ENCODE measurements around the gene SLC16A11.
"Not testable (repeated sequence)": the region's sequence is repeated elsewhere in the genome, so short reads cannot be mapped to it uniquely, and the experiment has no call there.

Gene SLC16A11, protein sequence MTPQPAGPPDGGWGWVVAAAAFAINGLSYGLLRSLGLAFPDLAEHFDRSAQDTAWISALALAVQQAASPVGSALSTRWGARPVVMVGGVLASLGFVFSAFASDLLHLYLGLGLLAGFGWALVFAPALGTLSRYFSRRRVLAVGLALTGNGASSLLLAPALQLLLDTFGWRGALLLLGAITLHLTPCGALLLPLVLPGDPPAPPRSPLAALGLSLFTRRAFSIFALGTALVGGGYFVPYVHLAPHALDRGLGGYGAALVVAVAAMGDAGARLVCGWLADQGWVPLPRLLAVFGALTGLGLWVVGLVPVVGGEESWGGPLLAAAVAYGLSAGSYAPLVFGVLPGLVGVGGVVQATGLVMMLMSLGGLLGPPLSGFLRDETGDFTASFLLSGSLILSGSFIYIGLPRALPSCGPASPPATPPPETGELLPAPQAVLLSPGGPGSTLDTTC

DNA sequence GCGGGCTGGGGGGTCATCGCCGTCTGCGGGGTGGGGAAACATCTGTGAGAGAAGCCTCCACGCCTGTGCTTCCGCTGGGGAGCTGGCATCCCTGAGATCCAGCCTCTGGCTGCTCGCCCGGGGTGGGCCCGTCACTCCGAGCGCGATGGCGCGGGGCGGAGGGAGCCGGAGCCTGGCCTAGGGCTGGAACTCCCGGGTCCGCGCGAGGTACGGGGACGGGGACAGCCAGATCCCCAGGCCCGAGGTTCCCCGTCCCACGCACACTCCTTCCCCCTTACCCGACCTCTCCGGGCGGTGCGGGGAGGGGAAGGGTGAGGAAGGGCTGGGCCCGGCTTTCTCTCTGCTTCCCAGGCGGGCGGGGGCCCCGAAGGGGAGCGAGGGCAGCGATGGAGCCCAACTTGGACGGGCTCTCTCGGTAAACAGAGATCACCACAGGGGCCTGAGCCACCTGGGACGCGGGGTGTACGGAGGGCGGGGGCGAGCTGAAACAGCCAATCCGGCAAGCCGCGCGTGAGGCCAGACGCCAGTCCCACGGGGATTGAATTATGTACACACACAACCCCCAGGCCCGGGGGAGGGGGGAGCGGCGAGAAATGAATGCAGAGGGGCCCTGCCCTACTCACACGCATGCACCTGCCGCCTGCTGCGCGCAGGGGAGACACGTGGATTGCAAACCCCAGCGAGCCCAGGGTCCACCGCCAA lies at the start of gene SLC16A11:
SLC16A11 (minus strand) TSS at position 596 of the 702 bp plus-strand sequence; CDS start at position 17, 579 bp downstream.
- no peak for DNase-seq (ENCODE audit: low read depth in 2 of 2)

DNA sequence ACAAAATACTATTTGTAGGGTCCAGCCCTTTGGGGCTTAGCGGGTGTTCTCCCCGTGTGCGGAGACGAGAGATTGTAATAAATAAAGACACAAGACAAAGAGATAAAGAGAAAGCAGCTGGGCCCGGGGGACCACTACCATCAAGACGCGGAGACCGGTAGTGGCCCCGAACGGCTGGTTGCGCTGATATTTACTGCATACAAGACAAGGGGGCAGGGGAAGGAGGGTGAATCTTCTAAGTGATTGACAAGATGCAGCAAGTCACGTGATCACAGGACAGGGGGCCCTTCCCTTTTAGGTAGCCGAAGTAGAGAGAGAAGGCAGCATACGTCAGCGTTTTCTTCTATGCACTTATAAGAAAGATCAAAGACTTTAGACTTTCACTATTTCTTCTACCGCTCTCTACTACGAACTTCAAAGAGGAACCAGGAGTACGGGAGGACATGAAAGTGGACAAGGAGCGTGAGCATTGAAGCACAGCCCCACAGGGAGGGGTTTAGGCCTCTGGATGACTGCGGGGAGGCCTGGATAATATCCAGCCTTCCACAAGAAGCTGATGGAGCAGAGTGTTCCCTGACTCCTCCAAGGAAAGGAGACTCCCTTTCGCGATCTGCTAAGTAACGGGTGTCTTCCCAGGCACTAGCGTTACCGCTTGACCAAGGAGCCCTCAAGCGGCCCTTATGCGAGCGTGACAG lies 47.6 kb upstream of the SLC16A11 start:
- DNase-seq (ENCODE audit: low read depth in 2 of 2): not testable (repeated sequence)

DNA sequence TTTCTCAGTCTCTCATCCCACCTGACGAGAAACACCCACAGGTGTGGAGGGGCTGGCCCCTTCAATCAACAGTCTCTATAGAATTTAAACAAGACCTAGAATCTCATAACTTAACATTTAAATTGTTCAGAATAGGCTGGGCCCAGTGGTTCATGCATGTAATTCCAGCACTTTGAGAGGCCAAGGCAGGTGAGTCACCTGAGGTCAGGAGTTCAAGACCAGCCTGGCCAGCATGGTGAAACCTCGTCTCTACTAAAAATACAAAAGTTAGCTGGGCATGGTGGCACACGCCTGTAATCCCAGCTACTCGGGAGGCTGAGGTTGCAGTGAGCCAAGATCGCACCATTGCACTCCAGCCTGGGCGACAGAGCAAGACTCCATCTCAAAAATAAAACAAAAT lies 45.7 kb upstream of the SLC16A11 start:
- DNase-seq (ENCODE audit: low read depth in 2 of 2): not testable (repeated sequence)

DNA sequence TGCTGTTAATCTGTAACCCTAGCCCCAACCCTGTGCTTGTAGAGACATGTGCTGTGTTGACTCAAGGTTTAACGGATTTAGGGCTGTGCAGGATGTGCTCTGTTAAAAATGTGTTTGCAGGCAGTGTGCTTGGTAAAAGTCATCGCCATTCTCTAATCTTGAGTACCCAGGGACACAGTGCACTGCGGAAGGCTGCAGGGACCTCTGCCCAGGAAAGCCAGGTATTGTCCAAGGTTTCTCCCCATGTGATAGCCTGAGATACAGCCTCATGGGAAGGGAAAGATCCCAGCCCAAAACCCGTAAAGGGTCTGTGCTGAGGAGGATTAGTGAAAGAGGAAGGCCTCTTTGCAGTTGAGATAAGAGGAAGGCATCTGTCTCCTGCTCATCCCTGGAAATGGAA lies 44.5 kb upstream of the SLC16A11 start:
- not testable (repeated sequence) for DNase-seq (ENCODE audit: low read depth in 2 of 2)

DNA sequence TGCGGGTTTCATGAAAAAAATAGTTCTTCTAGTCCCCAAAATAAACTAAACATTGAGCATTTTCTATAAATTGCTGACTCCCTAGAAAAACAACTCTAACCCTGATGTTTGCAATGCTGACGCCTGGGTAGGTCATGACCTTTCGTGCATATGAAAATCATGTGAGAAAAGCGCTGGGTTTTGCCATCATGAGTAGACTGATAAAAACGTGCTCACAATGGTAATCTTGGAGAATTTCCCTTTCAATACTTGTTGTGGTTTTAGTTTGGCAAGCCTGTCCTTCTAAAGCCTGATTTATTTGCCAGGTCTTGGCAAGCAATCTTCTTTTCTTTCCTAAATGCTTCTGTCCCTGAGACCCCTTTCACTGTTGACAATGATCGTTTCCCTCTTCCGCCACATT lies 40.2 kb upstream of the SLC16A11 start:
- DNase-seq (ENCODE audit: low read depth in 2 of 2): no peak

DNA sequence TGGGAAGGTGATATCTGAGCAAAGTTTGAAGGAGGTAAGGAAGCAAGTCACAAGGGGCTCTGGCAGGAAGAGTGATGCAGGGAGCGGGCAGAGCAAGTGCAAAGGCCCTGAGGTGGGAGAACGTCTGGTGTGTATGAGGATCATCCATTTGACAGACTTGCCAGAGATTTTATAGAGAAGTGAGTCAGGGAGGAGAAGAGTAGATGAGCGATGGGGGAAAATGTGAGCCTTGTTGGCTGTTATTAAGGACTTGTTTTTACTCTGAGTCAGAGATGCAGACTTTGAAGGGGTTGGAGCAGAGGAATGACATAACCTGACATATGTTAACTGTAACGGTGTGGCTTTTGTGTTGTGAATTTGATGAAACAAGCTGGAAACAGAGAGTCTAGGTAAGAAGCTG lies 39.7 kb upstream of the SLC16A11 start:
- DNase-seq (ENCODE audit: low read depth in 2 of 2): no peak

DNA sequence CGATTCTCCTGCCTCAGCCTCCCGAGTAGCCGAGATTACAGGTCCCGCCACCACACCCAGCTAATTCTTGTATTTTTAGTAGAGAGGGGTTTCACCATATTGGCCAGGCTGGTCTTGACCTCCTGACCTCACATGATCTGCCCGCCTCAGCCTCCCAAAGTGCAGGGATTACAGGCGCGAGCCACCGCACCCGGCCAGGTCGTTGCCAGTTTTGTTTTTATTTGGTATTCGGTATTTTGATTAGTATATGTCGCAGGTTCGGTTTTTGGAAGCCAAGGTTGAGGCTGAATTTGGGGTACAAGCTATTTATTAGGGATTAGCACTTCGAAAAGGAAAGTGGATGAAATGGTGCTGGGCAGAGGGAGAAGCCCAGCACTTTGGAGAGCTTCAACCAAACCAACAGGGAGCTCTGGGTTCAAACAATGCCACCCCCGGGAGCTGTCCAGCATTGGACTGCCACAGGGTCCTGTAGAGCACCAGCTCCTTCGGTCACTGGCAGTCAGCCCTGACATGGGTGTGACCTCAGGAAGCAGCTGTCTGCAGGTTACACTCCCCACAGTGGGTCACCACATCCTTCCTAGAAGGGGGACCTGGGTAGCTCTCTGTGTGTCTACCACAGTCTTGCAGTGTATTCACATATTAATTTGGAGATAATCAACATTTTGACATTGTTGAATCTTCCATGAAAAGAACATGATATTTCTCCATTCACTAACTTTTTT lies 37.6 kb upstream of the SLC16A11 start:
- DNase-seq (ENCODE audit: low read depth in 2 of 2): peak in 1 of 2 donors; percentile 18

DNA sequence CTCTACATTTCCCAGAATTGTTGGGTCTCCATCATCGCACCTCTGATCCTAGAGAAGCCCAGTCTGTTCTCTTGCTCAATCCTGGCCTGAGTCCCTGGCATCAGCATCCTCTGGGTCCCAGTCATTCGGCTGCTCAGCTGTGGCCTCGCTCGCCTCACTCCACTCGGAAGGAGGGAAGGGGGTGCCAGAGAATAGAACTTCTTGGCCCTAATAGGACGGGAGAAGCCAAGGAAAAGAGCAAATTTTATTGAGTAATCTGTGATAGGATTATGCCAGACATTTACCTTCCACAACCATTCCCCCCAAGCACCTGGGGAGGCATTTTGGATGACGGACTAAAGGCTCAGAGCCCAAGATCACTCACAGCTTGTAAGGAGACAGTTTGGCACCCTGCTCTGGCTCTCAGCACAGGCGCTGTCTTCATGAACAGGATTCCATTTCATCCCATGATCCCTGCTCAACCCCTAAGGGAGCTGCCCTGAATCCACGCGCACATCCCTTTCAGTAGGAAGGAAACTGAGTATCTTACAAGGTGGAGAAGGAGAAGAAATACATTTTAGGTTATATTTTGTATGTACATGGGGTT lies 36.7 kb upstream of the SLC16A11 start:
- no peak for DNase-seq (ENCODE audit: low read depth in 2 of 2)

DNA sequence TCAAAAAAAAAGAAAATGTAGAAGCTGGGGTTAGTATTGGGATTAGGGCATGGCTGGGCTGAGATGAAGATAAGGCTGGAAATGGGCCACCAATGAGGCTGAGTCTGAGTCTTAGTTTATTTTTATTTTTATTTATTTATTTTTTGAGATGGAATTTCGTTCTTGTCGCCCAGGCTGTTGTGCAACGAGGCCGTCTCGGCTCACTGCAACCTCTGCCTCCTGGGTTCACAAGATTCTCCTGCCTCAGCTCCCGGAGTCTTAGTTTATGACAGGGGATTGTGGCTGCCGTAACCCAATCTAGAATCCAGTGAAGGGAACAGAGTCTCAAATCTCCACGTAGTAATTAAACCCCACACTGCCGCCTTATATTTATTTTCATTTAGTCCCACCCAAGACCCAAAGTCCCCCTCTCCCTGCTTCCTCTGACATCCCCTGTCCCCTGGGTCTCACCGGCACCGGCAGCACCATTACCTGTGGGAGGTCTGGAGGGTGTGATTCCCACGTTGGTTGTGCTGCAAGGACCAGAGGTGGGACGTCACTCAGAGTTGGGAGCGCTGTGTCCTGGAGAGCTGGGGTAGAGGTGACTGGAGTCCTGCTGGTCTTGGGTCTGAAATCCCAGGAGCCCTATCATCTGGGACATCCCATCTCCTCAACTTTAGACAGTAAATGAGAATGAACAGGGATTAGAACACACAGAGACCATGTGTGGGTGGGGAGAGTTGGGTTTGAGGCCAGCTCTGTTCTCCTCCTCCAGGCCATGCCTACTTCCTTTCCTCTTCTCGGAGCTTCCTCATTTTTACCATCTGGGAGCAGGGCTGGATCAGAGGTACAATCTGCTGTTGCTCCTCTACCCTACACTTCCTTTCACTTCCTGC lies 35.9 kb upstream of the SLC16A11 start, which contains the start of gene CLEC10A:
CLEC10A (minus strand) TSS at position 671 of the 875 bp plus-strand sequence. CDS start 1,439 bp downstream, outside the sequence.
- DNase-seq (ENCODE audit: low read depth in 2 of 2): no peak

DNA sequence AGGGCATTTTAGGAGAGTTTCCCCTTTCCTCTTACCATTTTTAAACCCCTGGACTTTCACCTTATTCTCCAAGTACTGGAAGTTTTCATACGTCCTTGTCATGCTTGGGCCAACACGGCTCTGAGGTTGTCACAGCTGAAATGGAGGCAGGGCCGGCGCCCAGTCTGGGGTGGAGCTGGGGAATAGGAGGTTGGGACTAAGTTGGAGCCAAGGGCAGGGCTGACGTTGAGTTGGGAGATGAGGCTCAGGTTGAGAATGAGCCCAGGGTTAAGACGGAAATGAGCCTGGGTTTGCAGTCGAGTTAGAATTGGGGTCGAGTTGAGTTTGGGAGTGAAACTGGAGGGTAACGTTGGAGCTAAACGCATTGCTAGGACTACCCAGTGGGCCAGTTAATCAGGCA lies 34.8 kb upstream of the SLC16A11 start:
- no peak for DNase-seq (ENCODE audit: low read depth in 2 of 2)

DNA sequence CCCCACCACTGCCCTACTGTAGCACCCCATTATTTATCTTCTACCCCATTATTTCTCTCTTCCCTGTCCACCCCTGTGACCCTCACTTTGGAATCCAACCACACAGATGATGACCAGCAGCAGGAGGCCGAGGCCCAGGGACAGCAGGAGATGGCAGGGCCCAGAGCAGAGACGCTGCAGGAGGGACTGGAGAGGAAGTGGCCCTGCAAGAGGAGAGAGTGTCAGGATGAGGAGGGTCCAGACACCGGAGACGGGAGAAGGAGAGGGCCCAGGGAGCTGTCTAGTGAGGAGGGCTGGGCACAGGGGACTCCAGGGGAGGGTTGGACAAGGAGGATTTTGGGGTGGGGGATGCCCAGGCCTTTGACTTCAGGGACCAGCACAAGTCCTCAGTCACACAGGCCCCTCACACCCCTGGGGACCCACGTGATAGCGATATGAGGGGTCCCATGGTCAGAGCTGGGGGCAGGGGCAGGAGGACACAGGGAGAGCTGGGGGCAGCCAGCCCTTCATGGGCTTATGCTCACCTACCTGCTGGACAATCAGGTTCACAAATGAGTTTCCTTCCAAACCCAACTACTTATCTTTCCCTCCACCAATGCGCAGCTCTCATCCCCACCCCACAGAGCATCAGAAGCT lies 34.1 kb upstream of the SLC16A11 start:
- no peak for DNase-seq (ENCODE audit: low read depth in 2 of 2)

DNA sequence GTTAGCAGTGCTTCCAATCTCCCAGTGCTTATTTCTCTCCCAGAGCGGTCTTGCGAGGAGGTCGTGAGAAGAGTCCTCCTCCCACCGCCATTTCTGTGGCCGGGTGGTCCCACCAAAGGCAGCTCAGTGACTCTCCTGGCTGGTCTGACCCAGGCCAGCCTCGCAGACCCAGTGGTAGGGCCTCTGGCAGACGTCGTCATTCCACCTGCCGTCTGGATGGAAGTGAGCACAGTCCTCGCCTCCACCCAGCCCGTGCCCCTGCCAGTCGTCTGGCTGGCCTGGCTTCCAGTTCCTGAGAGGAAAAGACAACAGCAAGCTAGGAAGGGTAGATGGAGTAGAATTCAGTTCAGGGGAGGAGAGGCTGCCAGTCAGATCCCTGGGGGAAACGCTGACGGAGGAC lies 31.0 kb upstream of the SLC16A11 start:
- no peak for DNase-seq (ENCODE audit: low read depth in 2 of 2)

DNA sequence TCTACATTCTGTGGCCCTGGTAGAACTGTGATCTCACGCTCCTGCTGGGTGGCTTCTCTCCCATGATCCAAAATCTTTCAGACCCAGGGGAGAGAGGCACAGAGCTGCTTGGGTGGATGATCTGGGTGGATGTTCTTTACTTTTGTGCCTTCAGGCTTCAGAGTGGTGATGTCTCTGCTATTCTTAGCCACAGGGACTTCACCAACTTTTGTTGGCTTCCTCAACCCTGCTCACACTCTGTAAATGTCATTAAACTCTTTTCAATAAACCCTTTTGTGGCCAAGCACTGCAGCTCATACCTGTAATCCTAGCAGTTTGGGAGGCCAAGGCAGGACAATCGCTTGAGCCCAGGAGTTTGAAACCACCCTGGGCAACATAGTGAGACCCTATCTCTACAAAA lies 28.5 kb upstream of the SLC16A11 start:
- DNase-seq (ENCODE audit: low read depth in 2 of 2): no peak

DNA sequence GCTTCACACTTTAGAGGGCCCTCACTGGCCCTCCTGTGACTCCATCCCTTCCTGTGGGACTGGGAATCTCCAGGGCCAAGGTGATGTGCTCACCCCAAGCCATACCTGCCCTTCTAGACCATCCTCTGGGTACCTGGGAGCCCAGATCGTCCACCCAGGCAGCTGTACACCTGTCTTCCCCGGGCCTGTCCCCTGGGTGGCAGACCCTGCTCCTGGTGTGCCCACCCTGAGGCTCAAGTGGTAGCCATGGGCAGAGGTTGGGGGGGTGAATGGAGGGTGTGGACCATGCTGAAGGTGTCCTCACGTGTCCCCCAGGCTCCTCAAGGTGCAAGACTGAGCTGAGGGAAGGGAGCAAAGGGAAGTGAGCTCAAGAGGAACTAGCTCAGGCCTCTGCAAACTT lies 26.8 kb upstream of the SLC16A11 start:
- DNase-seq (ENCODE audit: low read depth in 2 of 2): no peak

DNA sequence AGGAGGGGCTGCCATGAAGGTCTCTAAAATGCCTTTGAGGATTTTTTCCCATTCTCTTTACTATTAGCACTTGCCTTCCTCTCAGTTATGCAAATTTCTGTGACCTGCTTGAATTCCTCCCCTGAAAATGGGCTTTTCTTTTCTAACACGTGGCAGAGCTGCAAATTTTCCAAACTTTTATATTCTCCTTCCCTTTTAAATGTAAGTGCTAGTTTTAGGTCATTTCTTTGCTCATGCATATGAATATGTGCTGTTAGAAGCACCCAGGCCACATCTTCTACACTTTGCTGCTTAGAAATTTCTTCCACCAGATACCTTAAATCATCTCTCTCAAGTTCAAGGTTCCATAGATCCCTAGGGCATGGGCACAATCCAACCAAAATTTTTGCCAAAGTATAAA lies 24.4 kb upstream of the SLC16A11 start:
- no peak for DNase-seq (ENCODE audit: low read depth in 2 of 2)

DNA sequence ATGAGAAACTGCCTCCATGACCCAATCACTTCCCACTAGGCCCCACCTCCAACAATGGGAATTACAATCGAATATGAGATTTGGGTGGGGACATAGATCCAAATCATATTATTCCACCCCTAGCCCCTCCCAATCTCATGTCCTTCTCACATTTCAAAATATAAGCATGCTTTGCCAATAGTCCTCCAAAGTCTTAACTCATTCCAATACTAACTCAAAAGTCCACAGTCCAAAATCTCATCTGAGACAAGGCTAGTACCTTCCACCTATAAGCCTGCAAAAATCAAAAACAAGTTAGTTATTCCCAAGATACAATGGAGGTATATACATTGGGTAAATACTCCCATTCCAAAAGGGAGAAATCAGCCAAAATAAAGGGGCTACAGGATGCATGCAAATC lies 23.3 kb upstream of the SLC16A11 start:
- DNase-seq (ENCODE audit: low read depth in 2 of 2): no peak

DNA sequence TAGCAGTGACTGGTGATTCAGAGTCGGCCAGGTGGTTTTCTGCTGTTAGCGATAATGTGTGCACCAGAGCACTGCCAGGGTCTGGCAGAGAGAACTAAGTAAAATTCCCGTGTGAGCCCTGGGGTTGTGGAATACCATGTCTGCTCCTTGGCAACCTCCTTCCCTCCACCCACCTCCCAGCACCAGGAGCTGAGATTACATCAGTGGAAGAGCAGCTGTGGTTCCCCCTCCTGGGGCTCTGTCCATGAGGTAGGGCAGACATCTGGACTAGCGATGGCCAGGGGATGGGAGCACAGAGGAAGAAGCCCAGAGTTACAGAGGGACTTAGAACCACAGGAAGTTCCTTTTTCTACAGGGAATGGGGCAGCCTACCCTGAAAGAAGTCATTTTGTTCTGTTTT lies 20.4 kb upstream of the SLC16A11 start:
- DNase-seq (ENCODE audit: low read depth in 2 of 2): no peak

DNA sequence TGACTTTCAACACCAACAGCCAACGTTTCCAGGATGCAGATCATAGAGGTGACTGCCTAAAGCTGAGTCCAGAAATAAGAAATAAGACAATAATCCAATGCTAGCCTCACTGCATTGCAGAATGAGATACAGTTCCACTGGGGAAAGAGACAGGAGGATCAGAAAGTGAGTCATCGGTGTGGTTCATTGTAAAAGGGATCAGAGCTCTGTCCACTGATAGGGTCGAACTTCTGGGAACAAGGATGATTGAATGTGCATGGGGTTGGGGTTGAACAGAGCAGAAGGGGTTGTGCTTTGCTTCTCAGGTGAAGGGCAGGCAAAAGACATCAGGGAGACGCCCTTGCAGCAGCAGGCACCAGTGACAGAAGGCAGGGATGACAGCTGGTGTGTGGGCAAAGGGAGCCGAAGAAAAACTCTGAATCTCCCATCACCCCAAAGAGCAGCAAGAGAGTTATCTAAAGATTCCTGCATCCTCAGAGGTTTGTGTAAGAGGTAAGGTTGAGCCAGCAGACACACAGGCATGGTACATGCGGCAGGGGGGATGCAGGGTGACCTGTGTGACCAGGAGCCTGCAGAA lies 19.7 kb upstream of the SLC16A11 start:
- DNase-seq (ENCODE audit: low read depth in 2 of 2): no peak

DNA sequence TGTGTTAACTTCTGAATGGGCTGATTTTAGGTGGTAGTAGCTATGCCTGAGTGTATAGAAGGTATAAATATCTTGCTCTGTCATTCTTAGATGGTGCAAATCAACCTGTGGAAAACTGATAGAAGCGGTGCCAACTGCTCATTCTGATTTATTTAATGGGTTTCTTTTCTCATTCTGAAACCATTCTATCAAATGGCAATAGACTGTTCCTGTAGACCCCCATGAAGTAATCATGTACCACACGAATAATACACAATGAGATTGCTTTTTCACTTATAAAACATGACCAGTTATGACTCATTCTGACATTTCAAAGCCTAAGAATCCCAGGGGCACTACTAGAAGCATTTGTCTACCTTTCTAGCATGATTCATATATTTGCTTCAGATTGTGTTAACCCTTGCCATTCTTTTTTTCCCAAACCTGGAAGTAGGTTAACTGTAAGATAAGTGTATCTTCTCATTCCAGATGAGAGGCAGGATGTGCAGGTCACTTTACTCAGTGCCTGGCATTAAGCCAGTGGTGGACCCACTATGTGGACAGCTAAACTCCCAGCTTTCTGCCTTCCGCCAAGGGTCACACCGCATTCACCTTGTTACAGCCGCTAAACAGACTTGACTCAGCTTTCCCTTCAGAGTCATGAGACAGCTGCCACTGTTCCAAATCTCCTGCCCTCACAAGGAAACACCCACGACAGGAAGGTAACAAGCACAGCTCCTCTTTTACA lies 16.4 kb upstream of the SLC16A11 start:
- DNase-seq (ENCODE audit: low read depth in 2 of 2): no peak
